Smooth muscle cell (in vitro differentiated cells): ENCODE results near the gene CALHM3. TPM values are rescaled to one million over a fixed set of nuclear protein-coding genes. Genes with fewer than 3 reads are reported as not detected.

Experiments
- DNase-seq: peaks from one replicate; lab custom pipeline; 2025; ENCODE audit not compliant: unreplicated experiment; lab: John Stamatoyannopoulos, UW
- H2AFZ ChIP-seq: fragments of 200-600 bp; sonication (generic); 2 replicates; pipeline ENCODE4 v1.6.0; 2016; ENCODE audit warnings: antibody characterized with exemption, low read depth, mild to moderate bottlenecking
- H3F3A ChIP-seq: fragments of 200-600 bp; sonication (generic); 2 replicates; pipeline ENCODE4 v1.6.0; 2017; ENCODE audit warnings: antibody characterized with exemption, low read depth
- H3K27ac ChIP-seq: fragments of 200-600 bp; sonication (generic); 2 replicates; pipeline ENCODE4 v1.5.1; 2016; ENCODE audit warnings: low read depth, mild to moderate bottlenecking
- H3K27me3 ChIP-seq: fragments of 200-600 bp; sonication (generic); 2 replicates; pipeline ENCODE4 v1.6.1; 2016; ENCODE audit warnings: low read depth, mild to moderate bottlenecking
- H3K36me3 ChIP-seq: fragments of 200-600 bp; sonication (generic); 2 replicates; pipeline ENCODE4 v1.5.1; 2016; ENCODE audit warnings: low read depth
- H3K4me1 ChIP-seq: fragments of 200-600 bp; sonication (generic); 2 replicates; pipeline ENCODE4 v1.5.1; 2016; ENCODE audit warnings: low read depth
- H3K4me2 ChIP-seq: fragments of 200-600 bp; sonication (generic); 2 replicates; pipeline ENCODE4 v1.6.0; 2016; ENCODE audit warnings: mild to moderate bottlenecking
- H3K4me3 ChIP-seq: fragments of 200-600 bp; sonication (generic); 2 replicates; pipeline ENCODE4 v1.5.1; 2016; ENCODE audit warnings: mild to moderate bottlenecking
- H3K79me2 ChIP-seq: fragments of 200-600 bp; sonication (generic); 2 replicates; pipeline ENCODE4 v1.6.0; 2016; ENCODE audit warnings: low read depth, mild to moderate bottlenecking
- H3K9ac ChIP-seq: fragments of 200-600 bp; sonication (generic); 2 replicates; pipeline ENCODE4 v1.6.0; 2016; ENCODE audit warnings: low read depth
- H3K9me3 ChIP-seq: fragments of 200-600 bp; sonication (generic); replicated peaks from 2 replicates; pipeline ENCODE4 v1.5.1; 2016; ENCODE audit warnings: low read depth
- H4K20me1 ChIP-seq: fragments of 200-600 bp; sonication (generic); 2 replicates; pipeline ENCODE4 v1.6.0; 2016; ENCODE audit warnings: low read depth
- WGBS: methylation state at CpG from one replicate; pipeline ENCODE4 v1.1.7; 2016; ENCODE audit warnings: low lambda C conversion rate; 5-methylcytosine and 5-hydroxymethylcytosine counted together
- polyA plus RNA-seq: library from polyadenylated mRNA; unstranded; fragments of >200 nt; fragmentation: Nextera tagmentation; extraction: Ambion mirVana; gene quantifications from 2 replicates; pipeline ENCODE4 v1.2.1, GENCODE V29; 2016
- total RNA-seq: library from RNA; depleted of rRNA; stranded (reverse); fragments of >200 nt; gene quantifications from 2 replicates; pipeline ENCODE4 v1.2.3, GENCODE V29; 2014
- TF ChIP-seq, protein P1 (sequence below): fragments of 200-600 bp; sonication (generic); IDR thresholded peaks from 2 replicates; pipeline ENCODE4 v1.5.1; 2017; ENCODE audit warnings: borderline replicate concordance, mild to moderate bottlenecking, antibody characterized with exemption; ENCODE audit not compliant: insufficient read depth, poor library complexity, severe bottlenecking

CALHM3 gene
- total and polyA plus RNA-seq, 2 experiments from 2014 or later, result not detected

DNA sequence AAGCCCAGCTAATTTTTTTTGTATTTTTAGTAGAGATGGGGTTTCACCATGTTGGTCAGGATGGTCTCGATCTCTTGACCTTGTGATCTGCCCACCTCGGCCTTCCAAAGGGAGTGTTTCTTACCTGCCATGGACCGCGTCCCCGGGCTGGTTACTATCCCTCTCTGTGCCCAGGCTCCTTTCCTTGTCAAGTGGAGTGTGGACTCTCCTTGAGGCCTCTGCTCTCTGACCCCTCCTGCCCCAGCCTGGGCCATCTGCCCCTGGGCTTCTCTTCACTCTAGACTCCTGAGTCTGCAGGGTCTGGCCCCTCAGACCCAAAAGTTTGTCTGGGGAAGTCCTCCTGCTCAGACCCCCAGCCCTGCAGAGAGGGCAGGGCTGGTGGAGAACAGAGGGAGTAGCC is 35.2 kb upstream of the CALHM3 start:
- no peak for DNase-seq
- Histone ChIP-seq H3K9ac (no peak overlapping the region), H3K79me2 (no peaks in the 10 kb centered on the region), H3K4me2 (no peak overlapping the region), H3K4me3 (no peak overlapping the region), H3F3A (no peaks in the 10 kb centered on the region), H3K27ac (no peak overlapping the region), H3K9me3 (no peaks in the 10 kb centered on the region), H2AFZ (no peak overlapping the region), H3K4me1 (no peaks in the 10 kb centered on the region), H3K27me3 (peaks cover 9% of the 10 kb centered on the region), H3K36me3 (no peaks in the 10 kb centered on the region), H4K20me1 (no peaks in the 10 kb centered on the region)
- 95% methylated on average over 5 of the region's 5 CpGs for WGBS
- TF ChIP-seq, protein P1, sequence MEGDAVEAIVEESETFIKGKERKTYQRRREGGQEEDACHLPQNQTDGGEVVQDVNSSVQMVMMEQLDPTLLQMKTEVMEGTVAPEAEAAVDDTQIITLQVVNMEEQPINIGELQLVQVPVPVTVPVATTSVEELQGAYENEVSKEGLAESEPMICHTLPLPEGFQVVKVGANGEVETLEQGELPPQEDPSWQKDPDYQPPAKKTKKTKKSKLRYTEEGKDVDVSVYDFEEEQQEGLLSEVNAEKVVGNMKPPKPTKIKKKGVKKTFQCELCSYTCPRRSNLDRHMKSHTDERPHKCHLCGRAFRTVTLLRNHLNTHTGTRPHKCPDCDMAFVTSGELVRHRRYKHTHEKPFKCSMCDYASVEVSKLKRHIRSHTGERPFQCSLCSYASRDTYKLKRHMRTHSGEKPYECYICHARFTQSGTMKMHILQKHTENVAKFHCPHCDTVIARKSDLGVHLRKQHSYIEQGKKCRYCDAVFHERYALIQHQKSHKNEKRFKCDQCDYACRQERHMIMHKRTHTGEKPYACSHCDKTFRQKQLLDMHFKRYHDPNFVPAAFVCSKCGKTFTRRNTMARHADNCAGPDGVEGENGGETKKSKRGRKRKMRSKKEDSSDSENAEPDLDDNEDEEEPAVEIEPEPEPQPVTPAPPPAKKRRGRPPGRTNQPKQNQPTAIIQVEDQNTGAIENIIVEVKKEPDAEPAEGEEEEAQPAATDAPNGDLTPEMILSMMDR, result no peak

DNA sequence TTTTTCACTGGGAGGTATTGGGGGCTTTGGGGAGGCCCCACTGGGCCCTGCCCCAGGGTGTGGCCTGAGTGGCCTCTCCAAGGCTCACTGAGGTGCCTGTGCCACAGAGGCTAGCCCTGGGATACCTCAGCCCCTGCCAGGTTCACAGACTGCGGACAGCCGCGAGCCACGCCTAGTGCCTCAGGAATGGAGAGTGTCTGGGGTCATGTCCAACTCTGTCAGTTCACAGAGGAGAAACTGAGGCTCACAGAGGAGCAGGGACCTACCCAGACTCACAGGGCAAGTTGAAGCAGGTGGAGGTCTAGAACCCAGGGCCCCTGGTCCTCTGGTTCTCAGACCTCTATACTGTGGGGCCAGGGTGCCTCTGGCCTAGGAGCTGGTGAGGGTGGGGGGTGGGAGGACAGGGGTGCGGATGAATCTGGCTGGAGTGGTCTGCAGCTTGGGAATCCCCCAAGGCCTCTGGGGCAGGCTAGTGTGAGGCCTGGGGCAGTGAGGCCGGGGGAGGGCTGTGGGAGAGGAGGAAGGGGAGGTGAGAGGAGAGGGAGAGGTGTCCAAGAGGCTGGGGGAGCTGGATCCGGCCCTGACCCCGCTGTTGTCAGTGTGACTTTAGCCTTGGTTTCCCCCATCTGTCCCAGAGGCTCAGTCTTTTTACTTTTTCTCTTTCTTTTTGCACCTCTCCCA is 34.5 kb upstream of the CALHM3 start:
- Histone ChIP-seq H4K20me1 (no peaks in the 10 kb centered on the region), H3K36me3 (no peaks in the 10 kb centered on the region), H3K4me2 (no peak overlapping the region), H3K27me3 (peaks cover 7% of the 10 kb centered on the region), H3K9me3 (no peaks in the 10 kb centered on the region), H3K4me3 (no peak overlapping the region), H2AFZ (peak overlapping the region; percentile 61), H3K9ac (no peak overlapping the region), H3K79me2 (no peaks in the 10 kb centered on the region), H3K27ac (no peak overlapping the region), H3F3A (no peaks in the 10 kb centered on the region), H3K4me1 (no peaks in the 10 kb centered on the region)
- DNase-seq, result no peak
- TF ChIP-seq, protein P1, result no peak
- 89% methylated on average over 7 of the region's 8 CpGs for WGBS

DNA sequence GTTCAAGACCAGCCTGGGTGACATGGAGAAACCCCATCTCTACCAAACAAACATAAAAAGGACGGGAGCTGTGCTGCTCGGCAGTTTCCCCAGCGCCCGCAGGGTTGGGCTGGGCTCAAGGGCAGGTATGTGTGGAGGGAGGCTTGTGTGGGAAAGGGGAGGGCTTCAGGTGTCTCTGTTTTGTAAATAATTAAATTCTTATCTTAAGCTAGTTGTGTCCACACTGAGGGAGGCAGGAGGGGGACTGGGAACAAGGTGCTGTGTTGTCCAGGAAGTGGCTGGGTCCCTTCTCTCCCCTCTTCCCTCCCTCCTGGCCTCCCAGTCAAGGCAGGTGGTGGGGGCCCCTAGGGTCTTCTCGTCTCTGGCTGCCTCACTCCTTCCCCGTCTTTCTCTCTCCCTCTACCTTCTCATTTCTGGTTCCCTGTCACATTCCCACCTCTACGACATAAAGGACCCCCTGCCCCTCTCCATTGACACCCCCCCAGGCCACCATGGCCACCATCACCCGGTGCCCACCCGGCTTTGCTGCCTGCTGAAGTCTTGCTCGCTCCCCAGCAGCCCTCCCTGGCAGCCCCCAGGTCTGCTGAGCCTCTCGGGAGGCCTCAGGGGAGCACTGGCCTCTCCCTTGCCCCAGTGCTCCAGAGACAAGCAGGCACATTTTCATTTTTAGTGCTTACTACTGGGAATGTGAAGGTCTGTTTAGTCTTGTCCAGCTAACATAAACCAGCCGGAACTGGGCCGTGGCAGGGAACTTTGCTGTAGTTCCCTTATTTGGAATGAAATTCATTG is 33.7 kb upstream of the CALHM3 start:
- Histone ChIP-seq H3K27me3 (peaks cover 8% of the 10 kb centered on the region), H2AFZ (peak overlapping the region; percentile 61), H3K36me3 (no peaks in the 10 kb centered on the region), H3K79me2 (no peaks in the 10 kb centered on the region), H3K4me2 (peak overlapping the region; percentile 24), H3K9me3 (no peaks in the 10 kb centered on the region), H3K9ac (no peak overlapping the region), H3K4me3 (no peak overlapping the region), H3K4me1 (no peaks in the 10 kb centered on the region), H4K20me1 (no peaks in the 10 kb centered on the region), H3F3A (no peaks in the 10 kb centered on the region), H3K27ac (no peak overlapping the region)
- WGBS, result 67% methylated on average over 11 of the region's 13 CpGs
- TF ChIP-seq, protein P1, result no peak
- DNase-seq, result no peak
